Esophagus mucosa (tissue), 1 donor: ENCODE data around the gene KRT33B. TPM values are rescaled to one million over a fixed set of nuclear protein-coding genes. Genes with fewer than 3 reads are reported as not detected.

Experiments used
- ATAC-seq: fragments of 200-7000 bp; cut with Tn5 transposase; one replicate; pipeline ENCODE4 v1.9.1; 2020
- total RNA-seq: library from RNA; stranded (reverse); gene quantifications from one replicate; pipeline ENCODE4 v1.2.4, GENCODE V29; 2023
- donor health status: DM: yes; HTN: yes; CAD: no.

KRT33B gene
- not detected for total RNA-seq

GRCh38 chr17:41369713-41370112 lies at the start of gene KRT33B:
KRT33B (minus strand) TSS chr17:41369813; CDS start chr17:41369750, 63 bp downstream.
- no peak for ATAC-seq

- no peak for ATAC-seq
Measured at GRCh38 chr17:41418116-41418860, 48.7 kb upstream of the KRT33B start.

GRCh38 chr17:41417576-41418015 lies 48.0 kb upstream of the KRT33B start:
- peak; percentile 66 for ATAC-seq

- no peak for ATAC-seq
Measured at GRCh38 chr17:41417127-41417526, 47.5 kb upstream of the KRT33B start.

GRCh38 chr17:41416479-41416878 lies 46.9 kb upstream of the KRT33B start:
- no peak for ATAC-seq

GRCh38 chr17:41415833-41416335 lies 46.3 kb upstream of the KRT33B start:
- ATAC-seq: no peak

GRCh38 chr17:41415411-41415810 lies 45.8 kb upstream of the KRT33B start:
- ATAC-seq: no peak

- no peak for ATAC-seq
Measured at GRCh38 chr17:41413982-41414381, 44.4 kb upstream of the KRT33B start.

GRCh38 chr17:41413353-41413957 lies 43.8 kb upstream of the KRT33B start:
- ATAC-seq: no peak

GRCh38 chr17:41411072-41411840 lies 41.6 kb upstream of the KRT33B start:
- no peak for ATAC-seq

GRCh38 chr17:41407226-41407625 lies 37.6 kb upstream of the KRT33B start:
- no peak for ATAC-seq

- peak; percentile 60 for ATAC-seq
Measured at GRCh38 chr17:41406205-41406604, 36.6 kb upstream of the KRT33B start.

- peak; percentile 92 for ATAC-seq
Measured at GRCh38 chr17:41404024-41404671, 34.5 kb upstream of the KRT33B start.

GRCh38 chr17:41403404-41404023 lies 33.9 kb upstream of the KRT33B start:
- no peak for ATAC-seq

- ATAC-seq: no peak
Measured at GRCh38 chr17:41402161-41402560, 32.5 kb upstream of the KRT33B start.

- ATAC-seq: no peak
Measured at GRCh38 chr17:41396996-41397660, 27.5 kb upstream of the KRT33B start, which contains the start of gene KRT31. KRT31 (minus strand) TSS chr17:41397608; CDS start chr17:41397539, 69 bp downstream.

GRCh38 chr17:41396340-41396739 lies 26.7 kb upstream of the KRT33B start:
- ATAC-seq: no peak

- ATAC-seq: no peak
Measured at GRCh38 chr17:41395611-41396010, 26.0 kb upstream of the KRT33B start.

GRCh38 chr17:41395044-41395443 lies 25.4 kb upstream of the KRT33B start:
- peak; percentile 58 for ATAC-seq

GRCh38 chr17:41394254-41394996 lies 24.8 kb upstream of the KRT33B start:
- peak; percentile 84 for ATAC-seq

- ATAC-seq: no peak
Measured at GRCh38 chr17:41393826-41394225, 24.2 kb upstream of the KRT33B start.
